Amygdala (tissue), 56 donors: ENCODE measurements around the gene KCNJ14.

ENCODE experiments used
- DNase-seq, 56 donors: peaks; one replicate each; lab custom pipeline; 2025; lab: John Stamatoyannopoulos, UW

Gene KCNJ14

DNA sequence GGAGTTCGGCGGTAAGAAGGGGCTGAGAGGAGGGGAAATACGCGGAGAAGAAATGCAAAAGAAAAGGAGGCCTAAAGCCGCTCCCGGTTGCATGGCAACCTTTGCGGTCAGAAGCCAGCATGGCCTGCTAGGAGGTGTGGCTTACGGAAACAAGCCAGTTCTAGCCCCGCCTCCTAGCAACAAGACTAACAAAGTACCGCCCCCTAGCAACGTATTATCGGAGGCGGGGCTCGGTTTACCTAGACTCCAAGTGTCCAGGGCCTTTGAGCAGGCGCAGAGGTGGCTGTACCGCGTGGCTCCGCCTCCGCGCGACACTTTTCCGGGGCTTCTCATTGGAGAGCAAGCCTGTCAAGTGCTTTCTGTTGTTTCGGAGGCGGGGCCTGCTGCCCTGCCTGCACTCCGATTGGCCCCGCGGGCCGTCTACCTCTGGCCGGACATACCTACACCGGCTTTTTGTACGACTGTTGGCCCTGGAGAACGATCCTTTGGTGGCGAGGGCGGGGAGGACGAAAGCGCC, 13.5 kb downstream of the KCNJ14 start:
- peak; percentile 84 to 100 (median 100) for DNase-seq

DNA sequence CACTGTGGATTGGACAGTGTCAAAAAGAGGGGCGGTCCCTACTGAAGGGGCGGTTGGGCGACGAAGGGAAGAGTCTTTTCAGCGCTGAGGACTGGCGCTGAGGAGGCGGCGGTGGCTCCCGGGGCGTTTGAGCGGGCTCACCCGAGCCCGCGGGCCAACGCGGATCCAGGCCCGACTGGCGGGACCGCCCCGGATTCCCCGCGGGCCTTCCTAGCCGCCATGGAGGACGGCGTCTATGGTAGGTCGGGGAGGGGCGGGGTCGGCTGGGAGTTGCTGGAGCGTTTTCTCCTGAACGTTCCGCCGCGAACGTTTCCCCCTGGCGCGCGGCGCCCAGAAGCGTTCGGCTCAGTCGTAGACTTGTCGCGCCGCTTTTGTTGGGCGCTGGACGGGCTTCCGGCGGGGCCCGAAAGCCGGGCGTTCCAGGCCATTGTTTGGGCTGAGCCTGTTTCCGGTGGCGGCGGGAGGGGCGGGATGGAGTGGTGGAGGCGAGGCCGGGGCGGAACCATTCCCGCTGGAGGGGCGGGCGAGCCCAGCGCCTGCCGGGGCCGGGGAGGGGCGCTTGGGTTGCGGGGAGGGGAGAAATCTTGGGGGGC, 14.0 kb downstream of the KCNJ14 start, which contains the start of gene CYTH2:
CYTH2 (plus strand) TSS at position 81 of the 593 bp plus-strand sequence; CDS start at position 220, 139 bp downstream.
- DNase-seq = peak in 54 of 56 donors; percentile 39 to 89 (median 80)

DNA sequence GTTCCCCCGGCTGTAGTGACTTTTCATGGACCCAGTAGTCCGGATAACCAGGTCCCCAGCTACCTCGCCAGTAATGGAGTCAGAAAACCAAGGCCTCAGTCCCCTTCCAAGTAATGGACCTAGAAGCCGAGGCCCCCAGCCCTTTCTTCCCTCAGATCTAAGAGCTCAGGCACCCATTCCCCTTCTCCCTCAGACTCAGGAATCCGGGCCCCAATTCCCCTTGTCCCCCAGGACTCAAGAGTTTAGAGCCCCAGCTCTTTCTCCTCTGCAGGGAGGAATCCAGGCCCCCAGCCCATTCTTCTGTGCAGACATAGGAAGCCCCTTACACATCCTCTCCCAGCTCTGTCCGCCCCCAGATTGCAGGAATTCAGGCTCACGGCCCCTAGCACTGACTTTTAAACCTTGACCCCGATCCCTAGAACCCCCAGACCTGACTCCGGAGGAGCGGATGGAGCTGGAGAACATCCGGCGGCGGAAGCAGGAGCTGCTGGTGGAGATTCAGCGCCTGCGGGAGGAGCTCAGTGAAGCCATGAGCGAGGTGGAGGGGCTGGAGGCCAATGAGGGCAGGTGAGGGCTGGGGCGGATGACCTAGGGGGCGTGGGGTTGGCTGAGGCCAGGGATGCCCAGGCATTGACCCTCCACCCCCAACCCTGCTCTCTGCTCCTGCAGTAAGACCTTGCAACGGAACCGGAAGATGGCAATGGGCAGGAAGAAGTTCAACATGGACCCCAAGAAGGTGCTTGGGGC, 14.7 kb downstream of the KCNJ14 start:
- no peak for DNase-seq

DNA sequence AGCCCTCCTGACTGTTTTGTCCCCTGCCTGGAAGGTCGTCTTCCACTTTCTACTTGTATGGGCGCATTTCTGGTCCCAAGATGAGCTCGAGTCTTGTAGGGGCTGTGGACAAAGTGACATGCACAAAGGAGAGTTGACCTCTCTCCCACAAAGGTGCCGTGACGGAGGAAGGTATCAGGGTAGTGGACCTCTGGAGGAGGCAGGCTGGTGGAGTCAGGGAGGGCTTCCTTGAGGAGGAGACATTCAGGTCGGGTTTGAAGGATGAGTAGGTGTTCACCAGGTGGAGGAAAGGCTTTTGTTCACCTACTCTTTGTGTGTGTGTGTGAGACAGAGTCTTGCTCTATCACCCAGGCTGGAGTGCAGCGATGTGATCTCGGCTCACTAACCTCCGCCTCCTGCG, 15.5 kb downstream of the KCNJ14 start:
- DNase-seq = no peak

DNA sequence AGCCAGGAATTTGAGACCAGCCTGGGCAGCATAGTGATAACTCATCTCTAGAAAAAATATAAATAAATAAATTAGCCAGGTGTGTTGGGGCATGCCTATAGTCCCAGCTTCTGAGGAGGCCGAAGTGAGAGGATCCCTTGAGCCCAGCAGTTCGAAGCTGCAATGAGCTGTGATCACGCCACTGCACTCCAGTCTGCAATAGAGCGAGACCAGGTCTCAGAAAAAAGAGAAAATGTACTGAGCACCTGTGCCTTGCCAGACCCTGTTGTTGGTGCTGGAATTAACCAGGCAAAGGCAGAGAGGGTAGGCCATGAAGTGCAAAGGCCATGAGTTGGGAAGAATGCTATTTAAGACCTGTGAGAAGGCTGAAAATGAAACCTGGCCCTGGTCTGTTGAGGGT, 16.5 kb downstream of the KCNJ14 start:
- no peak for DNase-seq

DNA sequence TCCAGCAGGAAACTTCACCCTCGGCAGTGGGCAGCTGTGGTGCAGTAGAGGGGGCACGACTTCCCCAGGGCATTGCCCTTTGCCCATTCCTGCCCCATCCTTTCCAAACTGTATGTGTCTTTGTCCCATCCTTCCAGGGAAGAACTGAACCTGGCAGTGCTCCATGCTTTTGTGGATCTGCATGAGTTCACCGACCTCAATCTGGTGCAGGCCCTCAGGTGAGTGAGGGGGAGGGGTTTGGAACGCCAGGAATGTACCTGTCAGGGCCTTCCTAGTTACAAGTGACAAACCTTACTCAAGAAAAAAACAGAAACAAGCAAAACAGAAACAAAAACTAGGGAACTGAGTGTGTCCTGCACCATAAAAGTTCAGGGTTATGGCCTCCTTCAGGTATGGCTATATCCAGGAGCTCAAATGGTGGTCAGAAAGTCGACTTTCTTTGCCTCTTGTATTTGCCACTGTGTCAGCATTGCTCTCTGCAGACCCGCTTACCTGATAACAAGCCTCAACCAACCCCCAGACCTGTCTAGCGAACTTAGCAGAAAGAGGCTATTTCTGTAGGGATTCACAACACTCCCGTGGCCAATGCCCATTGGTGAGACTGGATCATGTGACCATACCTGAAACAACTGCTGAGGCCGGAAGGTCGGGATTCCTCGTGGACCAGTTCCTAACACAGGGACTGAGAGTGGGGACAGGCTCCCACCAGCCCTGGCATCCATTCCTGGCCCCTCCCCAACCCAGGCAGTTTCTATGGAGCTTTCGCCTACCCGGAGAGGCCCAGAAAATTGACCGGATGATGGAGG, 18.0 kb downstream of the KCNJ14 start:
- no peak for DNase-seq

DNA sequence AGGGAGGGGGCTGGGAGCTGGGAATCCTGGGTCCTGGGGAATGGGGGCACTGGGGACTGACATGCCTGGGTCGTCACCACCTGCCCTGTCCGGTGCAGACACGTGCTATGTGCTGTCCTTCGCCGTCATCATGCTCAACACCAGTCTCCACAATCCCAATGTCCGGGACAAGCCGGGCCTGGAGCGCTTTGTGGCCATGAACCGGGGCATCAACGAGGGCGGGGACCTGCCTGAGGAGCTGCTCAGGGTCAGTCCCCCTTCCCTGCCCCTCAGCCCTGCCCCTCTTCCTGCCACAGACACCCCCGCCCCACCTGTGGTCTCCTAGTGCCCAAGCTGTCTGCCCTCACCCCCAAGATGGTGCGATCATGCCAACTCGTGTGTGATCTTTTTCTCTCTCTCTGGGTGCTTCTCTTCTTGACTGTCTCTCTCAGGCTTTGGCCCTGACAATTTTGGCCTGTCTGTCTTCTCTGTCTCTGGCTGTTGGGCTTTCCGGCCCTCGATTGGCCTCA, 18.8 kb downstream of the KCNJ14 start:
- no peak for DNase-seq

DNA sequence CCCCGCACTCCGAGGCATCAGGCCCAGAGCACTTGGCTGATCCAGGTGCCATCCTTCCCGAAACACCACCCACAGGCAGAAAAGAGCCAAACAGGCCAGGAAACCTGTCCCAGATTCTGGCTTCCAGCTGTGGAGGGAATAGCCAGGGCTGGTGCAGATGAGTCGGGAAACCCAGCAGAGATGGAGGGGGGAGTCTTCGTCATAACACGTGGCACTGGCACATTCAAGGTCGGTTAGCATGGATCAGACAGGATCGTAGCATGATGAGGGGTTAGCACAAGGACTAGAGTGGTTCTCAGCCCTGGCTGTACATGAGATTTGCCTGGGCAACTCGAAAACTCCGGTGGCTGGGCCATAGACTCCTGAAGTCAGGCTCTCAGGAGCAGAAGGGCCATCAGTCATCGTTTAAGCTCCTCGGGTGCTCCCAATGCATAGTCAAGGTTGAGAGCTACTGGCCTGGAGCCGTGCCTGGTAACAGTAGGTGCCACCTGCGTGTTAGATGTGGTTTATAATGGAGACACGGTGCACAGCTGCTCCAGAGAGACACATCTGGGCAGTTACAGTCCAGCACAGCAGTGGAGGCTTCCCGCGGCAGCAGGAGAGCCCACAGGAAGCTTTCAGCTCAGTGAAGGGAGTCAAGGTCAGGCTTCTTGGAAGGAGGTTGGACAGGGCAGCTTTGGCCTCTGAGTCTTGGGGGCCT, 20.1 kb downstream of the KCNJ14 start:
- DNase-seq = no peak

DNA sequence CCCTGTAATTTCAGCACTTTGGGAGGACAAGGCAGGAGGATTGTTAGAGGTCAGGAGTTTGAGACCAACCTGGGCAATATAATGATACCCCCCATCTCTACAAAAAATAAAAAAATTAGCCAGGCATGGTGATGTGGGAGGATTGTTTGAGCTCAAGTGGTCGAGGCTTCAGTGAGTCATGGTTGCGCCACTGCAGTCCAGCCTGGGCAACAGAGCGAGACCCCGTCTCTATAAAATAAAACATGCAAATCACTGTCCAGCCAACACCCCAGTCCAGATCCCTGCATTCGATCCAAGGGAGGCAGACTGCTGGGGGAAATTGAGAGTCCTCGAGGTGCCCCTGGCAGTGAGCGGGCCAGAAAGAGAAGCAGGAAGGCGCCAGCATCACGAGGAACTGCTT, 20.8 kb downstream of the KCNJ14 start:
- DNase-seq = no peak

DNA sequence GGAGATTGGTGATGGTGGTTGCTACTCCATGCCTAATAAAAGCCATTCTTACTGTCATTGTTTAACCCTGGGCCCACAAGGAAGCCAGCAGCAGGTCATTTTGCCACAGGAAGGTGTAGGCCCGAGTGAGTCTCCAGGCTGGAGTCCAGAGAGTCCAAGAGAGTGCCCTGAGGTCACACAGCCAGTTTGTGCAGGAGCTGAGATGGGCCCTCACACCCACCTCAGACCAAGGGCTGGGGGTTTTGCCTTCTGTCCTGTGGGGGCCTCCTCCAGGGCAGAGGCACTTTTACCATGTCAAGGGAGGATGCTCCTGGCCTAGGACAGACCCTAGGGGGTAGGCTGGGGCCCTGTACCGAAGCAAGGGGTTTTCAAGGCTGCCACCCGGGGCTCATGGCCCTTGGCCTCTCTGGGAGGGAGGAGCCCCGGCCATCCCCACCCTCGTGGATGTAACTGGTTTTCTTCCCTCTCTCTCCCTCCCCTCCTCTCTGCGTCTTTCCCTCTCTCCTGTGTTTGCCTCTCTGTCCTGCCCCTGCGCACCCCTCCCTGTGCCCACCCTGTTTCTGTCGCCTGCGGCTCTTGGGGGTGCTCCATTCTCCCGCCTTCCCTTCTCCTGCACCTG, 21.8 kb downstream of the KCNJ14 start:
- DNase-seq = no peak

DNA sequence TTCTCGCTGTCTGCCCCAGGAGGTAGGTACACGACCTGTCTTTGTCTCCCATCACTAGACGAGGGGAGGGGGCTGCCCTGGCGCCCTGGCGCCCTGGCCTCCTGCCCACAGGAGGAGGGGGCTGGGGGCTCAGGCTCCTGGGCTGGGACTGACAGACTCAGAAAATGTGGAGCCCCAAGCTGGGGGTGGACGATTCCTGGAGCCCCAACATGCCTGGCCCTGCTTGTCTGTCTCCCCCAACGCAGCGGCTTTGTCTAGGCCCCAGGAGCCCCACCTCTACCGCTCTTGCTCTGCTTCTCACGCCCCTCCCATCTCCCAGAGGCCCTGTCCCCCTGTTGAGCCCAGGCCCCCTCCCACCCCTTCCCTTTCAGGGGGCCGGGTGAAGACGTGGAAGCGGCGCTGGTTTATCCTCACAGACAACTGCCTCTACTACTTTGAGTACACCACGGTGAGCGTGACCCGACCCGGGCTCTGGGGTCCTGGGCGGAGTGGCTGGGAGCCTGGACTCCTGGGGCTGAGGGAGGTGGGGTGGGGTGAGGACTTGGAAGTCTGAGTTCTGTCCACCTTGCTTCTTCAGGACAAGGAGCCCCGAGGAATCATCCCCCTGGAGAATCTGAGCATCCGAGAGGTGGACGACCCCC, 22.4 kb downstream of the KCNJ14 start:
- no peak for DNase-seq

DNA sequence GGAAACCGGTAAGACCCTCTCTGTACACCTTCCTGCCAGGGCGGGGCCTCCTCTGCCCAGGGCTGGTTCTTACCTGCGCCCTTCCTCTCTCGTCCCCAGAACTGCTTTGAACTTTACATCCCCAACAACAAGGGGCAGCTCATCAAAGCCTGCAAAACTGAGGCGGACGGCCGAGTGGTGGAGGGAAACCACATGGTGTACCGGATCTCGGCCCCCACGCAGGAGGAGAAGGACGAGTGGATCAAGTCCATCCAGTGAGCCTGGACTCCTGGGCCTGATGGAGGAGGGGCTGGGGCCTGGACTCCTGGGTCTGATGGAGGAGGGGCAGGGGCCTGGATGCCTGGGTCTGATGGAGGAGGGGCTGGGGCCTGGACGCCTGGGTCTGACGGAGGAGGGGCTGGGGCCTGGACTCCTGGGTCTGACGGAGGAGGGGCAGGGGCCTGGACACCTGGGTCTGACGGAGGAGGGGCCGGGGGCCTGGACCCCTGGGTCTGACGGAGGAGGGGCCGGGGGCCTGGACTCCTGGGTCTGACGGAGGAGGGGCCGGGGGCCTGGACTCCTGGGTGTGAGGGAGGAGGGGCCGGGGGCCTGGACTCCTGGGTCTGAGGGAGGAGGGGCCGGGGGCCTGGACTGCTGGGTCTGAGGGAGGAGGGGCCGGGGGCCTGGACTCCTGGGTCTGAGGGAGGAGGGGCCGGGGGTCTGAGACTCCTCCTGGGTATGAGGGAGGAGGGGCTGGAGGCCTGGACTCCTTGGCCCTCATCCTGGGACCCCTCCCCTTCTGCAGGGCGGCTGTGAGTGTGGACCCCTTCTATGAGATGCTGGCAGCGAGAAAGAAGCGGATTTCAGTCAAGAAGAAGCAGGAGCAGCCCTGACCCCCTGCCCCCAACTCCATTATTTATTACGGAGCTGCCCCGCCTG, 23.2 kb downstream of the KCNJ14 start:
- DNase-seq = no peak

DNA sequence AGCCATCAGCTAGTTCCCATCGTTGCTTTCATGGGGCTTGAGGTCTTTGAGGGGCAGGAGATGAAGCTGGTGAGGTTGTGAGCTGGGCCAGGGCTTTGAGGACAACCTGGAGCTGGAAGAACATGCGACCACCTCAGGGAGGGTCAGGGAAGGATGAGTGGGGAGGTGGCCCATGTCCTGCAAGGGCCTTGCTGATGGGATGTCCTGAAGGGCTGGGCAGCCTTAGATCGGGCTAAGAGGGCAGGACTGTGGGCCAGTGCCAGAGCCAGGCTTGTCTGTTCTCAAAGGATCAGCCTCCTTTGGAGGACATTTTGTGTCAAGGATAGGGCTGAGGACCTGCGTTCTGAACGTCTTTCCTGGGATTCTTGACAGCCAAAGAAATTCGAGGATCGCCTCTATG, 24.3 kb downstream of the KCNJ14 start:
- DNase-seq = no peak

DNA sequence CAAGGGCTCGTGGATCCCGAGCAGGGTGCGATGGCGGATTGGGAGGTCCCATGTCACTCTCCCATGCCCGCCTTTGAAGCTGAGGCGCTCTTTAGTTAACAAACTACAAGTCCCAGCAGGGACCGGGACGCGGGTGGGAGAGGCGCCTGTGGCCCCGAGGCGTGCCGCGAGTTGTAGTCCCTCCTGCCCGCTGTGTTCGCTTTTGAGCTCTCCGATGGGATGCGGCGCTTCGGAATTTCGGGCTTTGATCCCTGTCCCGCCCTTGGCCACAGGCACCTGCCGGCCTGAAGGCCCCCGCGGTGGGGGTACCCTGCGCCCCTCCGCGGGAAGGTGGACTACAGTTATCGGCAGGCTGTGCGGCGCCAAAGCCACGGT, 24.8 kb downstream of the KCNJ14 start:
- peak in 45 of 56 donors; percentile 18 to 77 (median 54) for DNase-seq

DNA sequence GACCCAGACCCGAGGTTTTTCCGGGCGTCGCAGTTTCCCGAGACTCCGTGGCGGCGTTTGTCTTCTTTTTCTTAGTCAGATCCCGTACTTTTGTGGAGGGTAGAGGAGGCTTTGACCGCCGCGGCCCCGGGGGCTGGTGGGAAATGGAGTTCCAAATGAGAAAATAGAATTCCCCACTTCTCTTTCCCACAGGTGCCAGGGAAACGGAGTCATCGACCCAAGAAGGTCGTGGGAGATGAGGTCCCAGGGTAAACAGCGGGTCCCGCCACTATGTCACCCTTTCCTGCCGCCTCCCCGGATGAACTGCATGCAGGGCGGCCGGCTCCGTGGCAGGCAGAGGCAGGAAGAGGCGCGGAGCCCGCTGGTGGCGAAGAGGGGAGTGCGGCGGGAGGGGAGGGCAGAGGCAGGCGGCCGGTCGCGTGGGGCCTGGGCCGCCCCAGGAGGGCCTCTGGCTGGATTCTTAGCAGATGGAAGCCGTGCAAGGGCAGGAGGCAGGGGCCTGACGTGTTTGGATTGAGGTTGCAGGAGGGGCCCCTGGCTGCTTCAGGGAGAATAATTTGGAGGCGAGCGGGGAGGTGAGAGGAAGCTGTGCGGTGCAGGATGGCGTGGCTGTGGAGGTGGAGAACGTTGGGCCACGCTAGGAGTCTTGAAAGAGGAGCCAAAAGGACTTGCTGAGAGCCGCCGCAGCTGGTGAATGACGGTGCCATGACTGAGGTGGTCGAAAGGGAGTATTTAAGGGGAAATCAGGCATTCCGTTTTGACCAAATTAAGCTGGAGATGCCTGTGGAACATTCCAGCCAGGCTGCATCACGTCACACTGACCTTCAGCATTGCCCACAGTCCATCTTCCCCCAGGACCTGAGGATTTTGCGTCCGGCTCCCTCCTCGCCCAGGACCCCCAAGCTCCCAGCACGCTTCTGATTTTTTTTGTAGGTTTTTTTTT, 25.5 kb downstream of the KCNJ14 start:
- DNase-seq = peak in 36 of 56 donors; percentile 23 to 77 (median 56)

DNA sequence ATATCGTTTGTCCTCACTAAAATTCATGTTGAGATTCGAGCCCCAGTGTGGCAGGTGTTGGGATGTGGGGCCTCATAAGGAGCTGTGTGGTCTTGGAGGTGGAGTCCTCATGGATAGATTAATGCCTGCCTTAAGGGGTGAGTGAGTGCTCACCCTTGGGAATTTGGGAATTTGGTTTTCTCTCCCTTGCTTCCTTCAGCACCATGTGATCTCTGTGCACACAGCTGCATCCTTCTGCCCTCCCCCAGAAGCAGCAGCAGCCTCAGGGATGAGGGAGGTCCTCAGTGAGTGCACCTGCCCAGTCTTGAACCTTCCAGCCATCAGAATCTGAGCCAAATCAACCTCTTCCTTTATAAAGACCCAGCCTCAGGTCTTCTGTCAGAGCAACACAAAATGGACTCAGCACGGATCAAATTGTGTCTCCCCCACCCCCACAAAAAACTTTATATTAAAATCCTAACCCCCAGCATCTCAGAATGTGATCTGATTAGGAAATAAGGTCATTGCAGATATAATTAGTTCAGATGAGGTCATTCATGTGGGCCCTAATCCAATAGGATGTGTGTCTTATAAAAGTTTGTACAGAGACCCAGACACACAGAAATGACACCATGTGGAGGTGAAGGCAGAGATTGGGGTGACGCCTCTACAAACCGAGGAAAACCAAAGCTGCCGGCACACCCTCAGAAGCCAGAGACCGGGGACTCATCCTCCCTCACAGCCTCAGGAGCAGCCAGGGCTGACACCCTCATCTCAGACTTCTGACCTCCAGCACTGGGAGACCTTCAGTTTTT, 26.7 kb downstream of the KCNJ14 start:
- DNase-seq = no peak
